Measurements from ENCODE around the gene PIBF1.

GRCh38 chr13:73040968-73041596 lies 259.1 kb downstream of the PIBF1 start:
- TF ChIP-seq CTCF (IDR thresholded peaks at IDR 0.05) (no peak), POLR2A (IDR thresholded peaks at IDR 0.05) (no peak)
